ENCODE measurements around the gene TNRC18. TPM values are rescaled to one million over a fixed set of nuclear protein-coding genes. Genes with fewer than 3 reads are reported as not detected.
A peak's percentile ranks its signal among the peaks of the same experiment; 100 is the strongest.

TNRC18 gene
- total and polyA plus RNA-seq, 9 of the 15 experiments (the other 6 are each of a cell fraction or from before 2014, with no cell fraction given): 0.03 to 43.2 (median 18.0) TPM

DNA sequence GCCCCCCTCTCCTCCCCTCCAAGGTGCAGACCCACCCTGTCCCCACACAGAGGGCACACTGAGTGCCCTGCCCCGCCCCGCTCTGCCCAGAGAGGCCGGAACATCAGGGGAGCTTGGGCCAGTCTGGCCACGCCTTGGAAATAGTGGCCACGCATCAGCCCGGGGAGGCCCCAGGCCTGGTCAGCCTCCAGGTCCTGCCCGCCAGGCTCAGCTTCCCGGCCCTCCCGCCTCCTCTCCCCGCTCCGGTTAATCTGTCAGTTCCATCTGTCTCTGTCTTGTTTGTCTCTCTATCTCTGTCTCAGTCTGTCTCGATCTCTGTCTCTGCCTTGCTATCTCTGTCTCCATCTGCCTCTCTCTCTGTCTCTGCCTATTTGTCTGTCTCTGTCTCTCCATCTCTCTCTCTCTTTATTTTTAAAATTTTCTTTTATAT, 28.9 kb upstream of the TNRC18 start:
- peaks cover 28 to 63% of the 10 kb centered on the region in 2 experiments for H3K4me1 ChIP-seq (replicated peaks in 1 of 2; ENCODE audit: control insufficient read depth in 2 of 2, insufficient read depth in 2 of 2, low read length in 2 of 2)
- no peaks in the 10 kb centered on the region for H3K9me1 ChIP-seq (ENCODE audit: control insufficient read depth, insufficient read depth, low read length)
- H3K27me3 ChIP-seq (ENCODE audit: control insufficient read depth in 2 of 2, insufficient read depth in 2 of 2, low read length in 2 of 2): no peaks in the 10 kb centered on the region
- in situ Hi-C loops (cut with MboI) (no loop called here), intact Hi-C loops (cut with micrococcal nuclease) (loop anchor here (10.0 kb wide), 1 partner anchor 208 kb away; no protein-coding TSS in a partner anchor)
- H3K79me2 ChIP-seq (ENCODE audit: control insufficient read depth, insufficient read depth, low read length): no peaks in the 10 kb centered on the region
- CTCF ChIA-PET (ENCODE audit: low intra/inter-chr PET ratio): no interaction called here
- 9% methylated on average over 12 of the region's 12 CpGs for WGBS (ENCODE audit: insufficient coverage, low coverage, missing lambda C conversion rate)
- DNase-seq (ENCODE audit: extremely low read depth in 1 of 4, low spot score in 3 of 4): peak; percentile 72 to 90 (median 86)
- ATAC-seq: peak; percentile 75
- H2AFZ ChIP-seq (ENCODE audit: low read depth, low read length): peak overlapping the region; percentile 56; the same call in 1 of the 2 replicates
- H3K27ac ChIP-seq (ENCODE audit: extremely low read depth, low read depth, low read length): peak overlapping the region; percentile 57; the same call in 2 of the 3 replicates
- no peaks in the 10 kb centered on the region for H4K20me1 ChIP-seq (replicated peaks; ENCODE audit: control insufficient read depth, insufficient read depth, low read length)
- H3K4me3 ChIP-seq: no peak overlapping the region
- H3K9ac ChIP-seq (ENCODE audit: insufficient read depth in 1 of 2, low read depth in 2 of 2, low read length in 2 of 2): peak overlapping the region; percentile 39 to 60
- no peaks in the 10 kb centered on the region for H3K36me3 ChIP-seq (ENCODE audit: control insufficient read depth, insufficient read depth, low read length)
- POLR2A ChIA-PET: interaction anchor here (0.9 to 3.5 kb wide), 3 partner anchors 10 to 74 kb away, joined by 3 to 16 read pairs (median 4); no protein-coding TSS in a partner anchor
- peak overlapping the region; percentile 12 for H3K4me2 ChIP-seq (ENCODE audit: insufficient read depth, low read length)
- BruUV-seq (replicated peaks): TSS peak; percentile 67
- no peaks in the 10 kb centered on the region for H3K9me3 ChIP-seq (replicated peaks; ENCODE audit: control insufficient read depth, insufficient read depth, low read depth, low read length)
- FAIRE-seq: no peak
- TF ChIP-seq ZZZ3 (IDR thresholded peaks at IDR 0.05): no peak
- TF ChIP-seq ZC3H4 (CRISPR knock-in tag; IDR thresholded peaks at IDR 0.05; ENCODE audit: borderline replicate concordance): no peak
- TF ChIP-seq ZNF174 (CRISPR knock-in tag; IDR thresholded peaks at IDR 0.05): no peak
- peak; percentile 8 for TF ChIP-seq E2F8 (IDR thresholded peaks at IDR 0.05; ENCODE audit: low read depth, partially characterized antibody)
- no peak for TF ChIP-seq GTF2E2 (tag; IDR thresholded peaks at IDR 0.05)
- TF ChIP-seq ZNF561 (CRISPR knock-in tag; conservative IDR thresholded peaks at IDR 0.05): no peak
- TF ChIP-seq TFAM (CRISPR knock-in tag; conservative IDR thresholded peaks at IDR 0.05): no peak
- TF ChIP-seq, protein P1, sequence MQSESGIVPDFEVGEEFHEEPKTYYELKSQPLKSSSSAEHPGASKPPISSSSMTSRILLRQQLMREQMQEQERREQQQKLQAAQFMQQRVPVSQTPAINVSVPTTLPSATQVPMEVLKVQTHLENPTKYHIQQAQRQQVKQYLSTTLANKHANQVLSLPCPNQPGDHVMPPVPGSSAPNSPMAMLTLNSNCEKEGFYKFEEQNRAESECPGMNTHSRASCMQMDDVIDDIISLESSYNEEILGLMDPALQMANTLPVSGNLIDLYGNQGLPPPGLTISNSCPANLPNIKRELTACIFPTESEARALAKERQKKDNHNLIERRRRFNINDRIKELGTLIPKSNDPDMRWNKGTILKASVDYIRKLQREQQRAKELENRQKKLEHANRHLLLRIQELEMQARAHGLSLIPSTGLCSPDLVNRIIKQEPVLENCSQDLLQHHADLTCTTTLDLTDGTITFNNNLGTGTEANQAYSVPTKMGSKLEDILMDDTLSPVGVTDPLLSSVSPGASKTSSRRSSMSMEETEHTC (IDR thresholded peaks at IDR 0.05): peak; percentile 50; the same call in 1 of the 2 replicates
- no peak for TF ChIP-seq HOXB6 (CRISPR knock-in tag; IDR thresholded peaks at IDR 0.05; ENCODE audit: borderline replicate concordance)
